AG04450 (cell line): ENCODE results near the gene DDTL. TPM values are rescaled to one million over a fixed set of nuclear protein-coding genes. Genes with fewer than 3 reads are reported as not detected.

Experiments used
- CTCF ChIA-PET: fragments of 300-600, 350-600 bp; formaldehyde crosslinking; extraction: SDS; loops from one replicate; lab custom pipeline; 2022; ENCODE audit warnings: antibody characterized with exemption, inconsistent platforms; lab: Charles Lee
- POLR2A ChIA-PET: fragments of 350-600 bp; formaldehyde crosslinking; extraction: SDS; loops from one replicate; lab custom pipeline; 2021; ENCODE audit warnings: antibody characterized with exemption, inconsistent platforms; lab: Yijun Ruan, JAX
- DNase-seq: peaks from one replicate; pipeline ENCODE4 v3.0.0-alpha.2; 2011; ENCODE audit warnings: low read depth, low spot score
- H3K27ac ChIP-seq: one replicate; pipeline ENCODE4 v1.5.1; 2012; ENCODE audit warnings: low read depth, low read length, control low read depth
- H3K27me3 ChIP-seq: one replicate; pipeline ENCODE4 v1.6.0; 2012; ENCODE audit warnings: low read length; ENCODE audit not compliant: control insufficient read depth, insufficient read depth
- H3K4me3 ChIP-seq: 2 replicates; pipeline ENCODE4 v1.5.1; 2011; ENCODE audit warnings: mild to moderate bottlenecking, low read depth, low read length, control low read depth
- H3K9me3 ChIP-seq: 2 replicates; pipeline ENCODE4 v1.5.1; 2012; ENCODE audit warnings: low read length; ENCODE audit not compliant: control insufficient read depth, insufficient read depth
- CTCF ChIP-seq: IDR thresholded peaks from 2 replicates; pipeline ENCODE4 v1.5.1; 2011; ENCODE audit warnings: low read depth, low read length, control low read depth, inconsistent platforms
- polyA plus RNA-seq: library from polyadenylated mRNA; depleted of rRNA; stranded (reverse); fragments of >200 nt; gene quantifications from 2 replicates; pipeline ENCODE4 v1.2.3, GENCODE V29; 2011

The DDTL gene
- polyA plus RNA-seq, 1 experiment, result 1.1 TPM

GRCh38 chr22:24006207-24006913, 39.7 kb downstream of the DDTL start:
- peaks cover 11% of the 10 kb centered on the region for H3K27me3 ChIP-seq
- no peak for DNase-seq
- no peak overlapping the region for H3K4me3 ChIP-seq
- H3K27ac ChIP-seq, result no peak overlapping the region
- no peak for TF ChIP-seq CTCF
- CTCF ChIA-PET, result no interaction called here
- POLR2A ChIA-PET, result no interaction called here
- no peaks in the 10 kb centered on the region; the same call in 1 of the 2 replicates for H3K9me3 ChIP-seq

- Histone ChIP-seq H3K4me3 (no peak overlapping the region), H3K27me3 (peaks cover 11% of the 10 kb centered on the region), H3K27ac (no peak overlapping the region), H3K9me3 (no peaks in the 10 kb centered on the region; the same call in 1 of the 2 replicates)
- TF ChIP-seq CTCF, result no peak
- ChIA-PET CTCF (no interaction called here), POLR2A (interaction anchor here (0.5 kb wide), 1 partner anchor 295 kb away, joined by 3 read pairs; no protein-coding TSS in a partner anchor)
- no peak for DNase-seq
These were observed 40.2 kb downstream of the DDTL start for GRCh38 chr22:24006914-24007214.

- ChIA-PET CTCF (no interaction called here), POLR2A (interaction anchor here (0.5 kb wide), 1 partner anchor 295 kb away, joined by 3 read pairs; no protein-coding TSS in a partner anchor)
- Histone ChIP-seq H3K27ac (no peak overlapping the region), H3K4me3 (no peak overlapping the region), H3K27me3 (peaks cover 7% of the 10 kb centered on the region), H3K9me3 (no peaks in the 10 kb centered on the region; the same call in 1 of the 2 replicates)
- TF ChIP-seq CTCF, result no peak
- DNase-seq, result no peak
These were observed 40.7 kb downstream of the DDTL start for GRCh38 chr22:24007253-24008021.

GRCh38 chr22:24008022-24008283, 41.3 kb downstream of the DDTL start:
- Histone ChIP-seq H3K27me3 (peaks cover 7% of the 10 kb centered on the region), H3K9me3 (no peaks in the 10 kb centered on the region; the same call in 1 of the 2 replicates), H3K4me3 (no peak overlapping the region), H3K27ac (no peak overlapping the region)
- no peak for DNase-seq
- CTCF ChIA-PET, result no interaction called here
- POLR2A ChIA-PET, result no interaction called here
- TF ChIP-seq CTCF, result no peak
